GM19099 (cell line): ENCODE results near the gene SEMA4D.

Experiments
- POLR2A ChIP-seq: IDR thresholded peaks from 3 replicates; pipeline ENCODE4 v1.6.1; 2011; ENCODE audit warnings: low read depth; ENCODE audit not compliant: insufficient read length; ENCODE audit errors: extremely low read depth

SEMA4D gene

DNA sequence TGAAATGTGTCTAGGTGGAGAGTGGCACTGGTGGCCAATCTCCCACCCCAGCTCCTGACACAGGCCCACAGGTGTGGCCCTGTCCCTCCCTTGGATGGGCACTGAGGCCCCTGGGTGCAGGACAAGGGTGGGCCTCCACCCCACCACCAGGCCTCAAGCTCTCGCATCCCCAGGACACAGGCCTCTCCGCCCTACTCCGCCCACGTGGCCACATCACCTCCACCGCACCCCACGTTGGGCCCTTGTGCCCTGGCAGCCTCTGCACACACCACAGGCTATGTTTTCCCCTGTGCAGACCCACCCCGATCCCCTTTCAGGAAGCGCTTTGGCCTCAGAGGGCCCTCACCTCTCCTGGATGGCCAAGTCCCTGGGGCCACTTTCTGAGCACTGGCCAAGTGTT, 124.9 kb downstream of the SEMA4D start:
- no peak for TF ChIP-seq POLR2A

DNA sequence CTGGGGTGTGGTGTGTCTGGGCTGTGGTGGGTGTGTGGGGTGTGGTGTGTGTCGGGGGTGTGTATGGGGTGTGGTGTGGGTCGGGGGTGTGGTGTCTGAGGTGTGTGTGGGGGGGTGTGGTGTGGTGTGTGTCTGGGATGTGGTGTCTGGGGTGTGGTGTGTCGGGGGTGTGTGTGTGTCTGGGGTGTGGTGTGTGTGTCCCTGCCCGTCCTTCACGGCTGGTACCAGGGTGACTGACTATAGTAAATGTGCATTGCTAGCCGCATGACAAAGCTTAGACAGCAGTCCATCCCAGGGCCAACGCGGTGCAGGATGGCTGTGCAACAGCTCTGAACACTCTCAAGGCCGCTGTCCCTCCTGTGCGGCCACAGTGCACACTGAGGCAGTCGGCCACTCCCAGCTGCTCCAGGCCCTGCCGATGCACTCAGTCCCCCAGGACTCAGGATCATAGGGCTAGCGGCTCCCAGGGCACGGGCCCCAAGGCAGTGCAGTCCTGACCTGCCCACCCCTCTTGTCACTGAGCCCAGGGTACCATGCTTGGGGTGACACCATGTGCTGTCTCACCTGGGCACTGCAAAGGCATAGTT, 125.6 kb downstream of the SEMA4D start:
- TF ChIP-seq POLR2A = no peak

DNA sequence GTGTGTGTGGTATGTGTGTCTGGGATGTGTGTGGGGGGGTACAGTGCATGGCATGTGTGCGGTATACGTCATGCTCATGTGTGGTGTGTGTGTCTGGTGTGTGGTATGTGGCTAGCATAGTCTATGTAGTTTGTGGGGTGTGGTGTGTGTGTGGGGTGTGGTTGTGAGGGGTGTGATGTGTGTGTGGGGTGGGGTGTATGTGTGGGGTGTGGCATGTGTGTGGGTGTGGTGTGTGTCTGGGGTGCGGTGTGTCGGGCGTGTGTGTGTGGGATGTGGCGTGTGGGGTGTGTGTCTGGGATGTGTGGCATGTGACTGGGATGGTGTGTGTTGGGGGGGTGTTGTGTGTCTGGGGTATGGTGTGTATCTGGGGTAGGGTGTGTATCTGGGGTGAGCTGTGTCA, 127.3 kb downstream of the SEMA4D start:
- no peak for TF ChIP-seq POLR2A

DNA sequence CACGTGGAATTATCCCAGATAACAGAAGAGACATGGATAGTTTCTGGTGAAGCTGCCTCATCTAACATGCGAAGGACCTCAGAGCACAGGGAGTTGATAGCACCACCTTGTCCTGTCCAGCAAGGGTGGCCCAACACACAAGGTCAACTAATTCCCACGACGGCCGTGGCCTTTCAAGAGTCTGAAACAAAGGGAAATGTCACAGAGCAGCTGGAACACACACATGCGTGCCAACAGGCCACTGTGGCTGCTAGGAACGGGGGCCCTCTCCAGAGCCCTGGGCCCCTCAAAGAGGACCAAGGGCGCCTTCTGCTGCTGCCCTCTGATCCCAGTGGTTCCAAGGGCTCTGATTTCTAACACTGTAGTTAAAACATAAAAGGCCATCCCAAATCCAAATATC, 128.9 kb downstream of the SEMA4D start:
- no peak for TF ChIP-seq POLR2A

DNA sequence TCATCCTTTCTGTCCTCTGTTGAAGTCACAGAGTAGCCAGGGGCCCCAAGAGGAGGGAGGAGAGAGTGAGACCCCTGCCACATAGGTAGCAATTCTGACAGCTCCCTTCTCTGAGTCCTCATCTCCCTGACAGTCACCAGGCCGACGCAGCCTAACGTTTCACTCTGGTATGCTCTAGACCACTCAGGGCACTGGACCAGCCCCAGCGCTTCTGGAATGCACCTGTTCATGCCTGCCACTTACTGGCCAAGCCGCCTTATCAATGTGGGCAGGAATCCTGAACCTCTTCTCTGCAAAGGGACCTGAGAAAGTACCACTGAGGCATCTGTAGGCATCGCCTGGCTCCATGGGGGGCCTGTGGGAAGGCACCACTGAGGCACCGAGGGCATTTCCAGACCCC, 129.4 kb downstream of the SEMA4D start:
- no peak for TF ChIP-seq POLR2A

DNA sequence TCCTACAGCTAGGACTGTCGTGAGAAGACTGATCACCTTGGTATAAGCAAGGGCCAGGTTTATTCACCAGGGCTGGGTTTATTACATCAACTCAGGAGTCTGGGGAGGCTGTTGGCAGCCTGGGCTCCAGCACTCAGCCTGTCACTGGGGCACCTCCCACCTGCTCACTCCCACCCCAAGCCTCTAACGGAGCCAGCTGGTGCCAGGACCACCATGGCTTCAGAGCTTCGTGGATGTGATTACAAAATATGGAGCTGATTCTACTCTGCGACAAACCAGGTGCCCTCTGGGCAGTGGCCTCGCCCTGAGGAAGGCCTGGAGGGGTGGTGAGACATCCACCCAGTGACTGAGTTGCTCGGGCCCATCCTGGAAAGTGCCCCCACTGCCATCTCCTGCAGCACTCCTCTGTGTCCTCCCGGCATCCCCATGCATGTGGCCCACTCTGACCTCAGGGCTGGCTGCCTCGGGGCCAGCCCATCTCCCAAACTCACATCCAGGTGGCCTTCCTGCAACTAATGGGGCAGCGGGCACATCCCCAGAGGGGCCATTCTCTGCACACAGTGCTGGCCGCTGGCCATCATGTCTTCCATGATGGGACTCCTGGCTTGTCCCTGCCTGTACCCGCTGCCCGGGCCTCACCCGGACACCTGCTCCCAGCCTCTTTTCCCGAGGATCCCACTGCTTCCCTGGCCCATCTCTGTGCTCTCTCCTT, 130.0 kb downstream of the SEMA4D start:
- no peak for TF ChIP-seq POLR2A

DNA sequence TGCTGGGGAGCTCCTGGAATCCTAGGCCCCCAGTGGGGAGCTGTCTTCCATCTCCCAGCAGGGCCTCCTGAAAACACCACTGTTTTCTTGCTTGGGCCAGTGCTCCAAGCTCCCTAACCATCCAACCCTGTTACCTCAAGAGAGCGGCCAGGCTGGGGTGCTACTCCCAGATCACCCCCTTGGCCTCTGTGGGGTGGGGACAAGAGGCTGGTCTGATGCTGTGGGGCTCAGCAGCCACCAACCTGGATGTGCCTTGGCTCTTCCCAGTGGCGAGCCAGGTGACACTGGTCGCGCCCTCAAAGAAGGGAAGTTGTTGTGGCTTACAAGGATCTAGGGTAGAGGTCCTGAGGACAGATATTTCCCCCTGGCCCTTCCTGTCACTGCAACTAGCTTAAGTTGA, 130.6 kb downstream of the SEMA4D start:
- no peak for TF ChIP-seq POLR2A

DNA sequence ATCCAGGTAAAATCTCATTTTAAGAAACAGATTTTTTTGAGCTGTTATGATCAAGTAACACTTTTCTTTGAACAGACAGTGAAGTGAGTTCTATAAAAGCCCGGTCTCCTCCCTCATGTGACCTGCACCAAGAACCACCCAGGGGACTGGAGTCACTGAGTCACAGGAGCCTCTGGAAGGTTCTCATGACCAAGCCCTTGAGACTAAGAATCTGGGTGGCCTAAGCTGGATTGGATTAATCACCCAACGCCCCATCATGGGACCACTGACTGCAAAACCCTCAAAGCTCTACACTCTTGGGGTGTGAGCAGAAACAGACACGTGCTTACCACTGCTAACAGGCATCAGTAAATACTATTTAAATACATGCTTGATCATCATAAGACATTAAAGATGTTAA, 131.2 kb downstream of the SEMA4D start:
- no peak for TF ChIP-seq POLR2A

DNA sequence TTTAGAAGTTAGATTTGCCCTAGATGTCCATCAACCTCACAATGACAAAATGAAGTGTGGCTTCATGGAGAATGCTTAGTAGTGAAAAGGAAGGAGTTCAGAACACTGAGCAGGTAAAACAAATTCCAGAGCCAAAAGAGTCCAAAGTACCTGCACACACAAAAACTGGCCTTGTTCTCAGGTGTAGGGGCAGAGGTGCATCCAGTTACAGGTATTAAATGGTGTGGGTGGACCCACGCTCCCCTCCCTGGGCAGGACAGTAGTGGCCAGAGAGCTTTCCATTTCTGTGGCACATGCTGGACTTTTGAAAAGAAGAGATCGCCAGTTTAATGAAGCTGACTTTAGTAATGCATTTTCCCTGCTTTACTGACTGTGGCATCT, 132.4 kb downstream of the SEMA4D start:
- no peak for TF ChIP-seq POLR2A

DNA sequence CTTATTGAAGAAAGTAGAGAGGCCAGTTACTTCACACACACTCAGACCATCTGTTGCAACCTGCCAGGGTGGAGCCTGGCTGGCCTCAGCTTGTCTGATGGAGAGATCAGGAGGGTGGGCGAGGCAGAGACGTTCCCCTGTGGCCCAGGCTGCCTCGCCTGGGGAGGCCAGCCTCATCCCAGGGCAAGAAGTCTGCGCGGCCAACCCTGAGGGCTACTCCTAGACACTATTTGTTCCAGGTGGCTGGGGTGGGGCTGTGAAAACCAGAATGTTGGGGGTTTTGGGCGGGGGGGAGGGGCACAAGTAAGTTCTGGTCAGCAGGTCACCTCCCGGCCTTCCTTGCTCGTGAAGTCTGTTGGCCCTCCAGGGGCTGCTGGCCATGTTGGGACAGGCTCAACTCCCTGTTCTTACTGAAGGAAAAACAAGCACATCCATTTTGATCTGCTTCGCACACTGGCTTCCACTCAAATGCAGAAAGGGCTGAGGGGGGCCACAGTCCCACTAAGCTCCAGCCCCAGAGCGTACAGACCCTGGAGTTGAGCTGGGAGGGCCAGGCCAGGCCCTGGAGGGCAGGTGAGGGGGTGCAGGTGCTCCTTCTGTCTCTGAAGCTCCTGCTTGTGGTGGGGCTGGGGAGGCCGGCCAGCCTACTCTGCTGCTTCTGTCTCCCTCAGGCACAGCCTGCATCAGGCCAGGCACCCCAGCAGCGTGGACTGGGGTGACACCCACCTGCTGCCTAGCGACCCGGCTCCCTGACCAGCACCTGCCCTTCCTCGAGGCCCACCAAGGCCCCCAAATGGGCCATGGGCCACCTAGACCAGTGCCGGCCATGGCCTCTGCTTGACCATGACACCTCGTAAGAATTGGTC, 133.0 kb downstream of the SEMA4D start:
- TF ChIP-seq POLR2A = no peak

DNA sequence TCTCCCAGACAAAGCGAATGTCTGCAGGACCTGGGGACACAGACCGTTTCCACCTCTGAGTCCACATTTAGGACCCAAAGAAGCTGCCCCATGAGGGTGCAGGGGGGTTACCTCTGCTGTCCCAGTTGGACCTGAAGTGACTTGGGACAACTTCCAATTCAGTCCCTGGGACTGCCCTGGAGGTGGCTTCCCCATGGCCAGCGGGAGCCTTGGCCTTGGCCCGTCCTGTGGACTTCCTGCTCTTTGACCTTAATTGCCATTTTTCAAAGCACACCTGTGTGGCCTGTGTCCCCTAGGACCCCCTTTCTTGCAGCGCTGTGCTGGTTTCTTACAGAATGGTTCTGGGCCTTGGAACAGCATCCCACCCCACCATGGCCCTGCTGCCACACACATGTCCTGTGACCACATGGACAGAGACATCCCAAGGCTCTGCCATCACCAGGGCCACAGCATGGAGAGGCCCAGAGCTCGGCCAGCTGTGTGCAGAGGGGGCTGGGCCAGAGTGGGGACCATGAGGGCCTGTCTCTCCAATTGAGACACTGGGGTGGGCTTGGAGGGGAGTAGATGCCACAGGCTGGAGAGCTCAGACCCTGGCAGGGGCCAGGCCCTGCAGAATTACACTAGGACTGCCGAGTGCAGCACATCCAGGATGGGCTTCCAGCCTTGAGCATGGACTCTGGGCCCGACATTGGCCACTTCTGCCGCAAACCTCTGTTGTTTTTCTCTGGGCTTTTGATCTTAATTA, 133.8 kb downstream of the SEMA4D start:
- no peak for TF ChIP-seq POLR2A

DNA sequence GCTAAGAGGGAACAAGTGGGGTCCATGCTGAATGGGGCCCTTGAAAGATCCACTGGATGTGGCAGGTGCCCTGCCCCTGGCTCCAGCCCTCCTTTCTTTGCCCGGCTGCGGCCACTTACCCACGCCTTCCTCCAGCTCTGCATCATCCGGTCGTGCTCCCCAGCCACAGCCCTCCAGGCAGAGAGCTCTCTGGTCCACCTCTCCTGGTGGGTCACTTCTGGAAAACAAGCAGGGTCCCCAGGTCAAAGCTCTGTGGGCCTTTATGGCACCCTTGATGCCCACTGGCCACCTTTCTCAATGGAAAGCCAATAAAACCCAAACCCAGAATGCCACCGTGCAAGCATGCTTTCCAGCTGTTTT, 134.6 kb downstream of the SEMA4D start:
- TF ChIP-seq POLR2A = no peak

DNA sequence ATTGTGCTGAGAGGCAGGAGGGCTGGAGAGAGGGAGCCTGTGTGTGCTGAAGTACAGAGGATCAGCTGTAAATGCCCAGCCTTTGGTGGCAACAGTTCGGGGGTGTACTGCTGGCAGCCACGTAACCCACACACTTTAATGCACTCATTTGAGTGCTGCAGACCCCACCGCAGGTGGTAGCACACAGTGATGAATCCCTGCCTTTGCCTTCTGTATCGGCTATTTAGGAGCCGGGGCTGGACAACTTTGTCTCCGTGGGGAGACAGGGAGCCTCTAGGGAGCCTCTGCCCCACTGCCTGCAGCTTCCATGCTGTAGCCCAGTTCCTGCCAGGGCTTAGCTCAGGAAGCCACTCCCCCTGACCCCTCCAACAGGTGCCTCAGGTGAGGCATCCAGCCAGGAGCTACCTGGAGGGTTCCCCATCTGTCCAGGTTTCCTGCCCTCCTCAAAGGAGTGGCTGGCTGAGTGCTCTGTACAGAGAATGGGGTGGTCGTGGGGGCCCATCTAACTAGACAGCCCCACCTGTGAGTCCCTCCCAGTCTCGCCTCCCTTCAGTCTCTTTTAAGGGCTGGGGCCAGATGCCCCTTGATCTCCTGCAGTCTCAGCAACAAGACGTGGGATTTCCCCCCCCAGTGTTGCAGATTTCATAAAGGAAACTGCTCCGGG, 135.1 kb downstream of the SEMA4D start:
- no peak for TF ChIP-seq POLR2A

DNA sequence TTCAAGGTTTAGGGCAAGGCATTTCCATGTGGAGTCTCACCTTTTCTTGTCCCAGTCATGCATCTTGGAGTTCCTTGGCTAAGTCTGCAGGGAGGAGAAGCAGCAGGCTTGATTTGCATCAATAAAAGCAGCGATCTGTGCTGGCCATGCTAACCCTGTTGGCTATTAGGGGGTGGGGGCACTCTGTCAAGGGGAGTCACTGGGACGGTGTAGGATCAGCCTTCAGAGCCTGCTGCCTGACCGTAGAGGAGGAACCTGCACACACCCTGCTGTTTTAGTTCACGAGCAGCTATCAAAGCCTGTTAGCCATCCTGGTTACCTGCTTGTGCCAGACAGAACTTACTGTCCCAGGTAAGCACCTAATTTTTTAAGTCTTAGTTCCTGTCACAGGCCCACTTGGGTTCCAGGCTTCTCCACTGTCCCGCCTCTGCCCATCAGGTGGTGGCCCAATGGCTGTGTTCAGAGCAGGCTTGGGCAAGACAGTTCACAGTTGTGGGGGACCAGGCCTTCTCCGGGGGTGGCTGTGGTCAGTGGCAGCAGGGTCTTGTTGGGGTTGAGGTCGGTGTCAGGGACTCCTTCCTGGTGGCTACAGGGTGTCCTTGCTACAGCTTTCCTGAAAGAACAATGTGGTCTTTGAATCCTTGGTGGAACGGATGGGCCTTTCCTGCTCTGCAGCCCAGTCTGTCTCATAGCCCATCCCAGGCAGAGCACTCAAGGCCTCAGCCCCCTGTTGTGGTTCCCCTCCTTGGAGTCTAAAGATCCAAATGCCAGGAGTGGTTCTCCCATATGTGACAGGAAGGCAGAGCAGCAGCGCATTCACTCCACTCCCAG, 135.9 kb downstream of the SEMA4D start:
- no peak for TF ChIP-seq POLR2A
